GM19328 (cell line): ENCODE data around the gene HIVEP1.
"Not testable (repeated sequence)": the region's sequence is repeated elsewhere in the genome, so short reads cannot be mapped to it uniquely, and the experiment has no call there.

ENCODE experiments used
- ATAC-seq: cut with Tn5 transposase; IDR thresholded peaks from one replicate; pipeline ENCODE4 v1.9.1; 2021; ENCODE audit warnings: mild to moderate bottlenecking, moderate library complexity; ENCODE audit not compliant: unreplicated experiment

HIVEP1 gene

GRCh38 chr6:12150812-12151432 is 138.8 kb downstream of the HIVEP1 start:
- ATAC-seq = no peak

DNA sequence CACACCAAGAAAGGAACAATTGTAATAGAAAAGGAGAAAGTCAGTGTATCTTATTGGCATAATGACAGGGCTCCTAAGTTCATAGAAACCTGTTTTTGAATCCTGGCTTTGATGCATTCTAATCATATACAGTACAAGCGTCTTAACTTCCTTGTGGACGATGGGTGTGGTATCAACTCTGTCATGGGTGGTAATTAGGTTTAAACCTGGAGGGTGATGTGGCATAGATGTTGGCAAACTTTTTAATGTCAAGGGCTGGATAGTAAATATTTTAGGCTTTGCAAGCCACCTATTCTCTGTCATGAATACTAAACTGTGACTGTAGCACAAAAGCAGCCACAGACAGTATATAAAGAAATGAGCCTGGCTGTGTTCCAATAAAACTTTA is 139.3 kb downstream of the HIVEP1 start:
- ATAC-seq = no peak

GRCh38 chr6:12152023-12152970 is 140.2 kb downstream of the HIVEP1 start:
- no peak for ATAC-seq

GRCh38 chr6:12155769-12156168 is 143.7 kb downstream of the HIVEP1 start:
- ATAC-seq = not testable (repeated sequence)

DNA sequence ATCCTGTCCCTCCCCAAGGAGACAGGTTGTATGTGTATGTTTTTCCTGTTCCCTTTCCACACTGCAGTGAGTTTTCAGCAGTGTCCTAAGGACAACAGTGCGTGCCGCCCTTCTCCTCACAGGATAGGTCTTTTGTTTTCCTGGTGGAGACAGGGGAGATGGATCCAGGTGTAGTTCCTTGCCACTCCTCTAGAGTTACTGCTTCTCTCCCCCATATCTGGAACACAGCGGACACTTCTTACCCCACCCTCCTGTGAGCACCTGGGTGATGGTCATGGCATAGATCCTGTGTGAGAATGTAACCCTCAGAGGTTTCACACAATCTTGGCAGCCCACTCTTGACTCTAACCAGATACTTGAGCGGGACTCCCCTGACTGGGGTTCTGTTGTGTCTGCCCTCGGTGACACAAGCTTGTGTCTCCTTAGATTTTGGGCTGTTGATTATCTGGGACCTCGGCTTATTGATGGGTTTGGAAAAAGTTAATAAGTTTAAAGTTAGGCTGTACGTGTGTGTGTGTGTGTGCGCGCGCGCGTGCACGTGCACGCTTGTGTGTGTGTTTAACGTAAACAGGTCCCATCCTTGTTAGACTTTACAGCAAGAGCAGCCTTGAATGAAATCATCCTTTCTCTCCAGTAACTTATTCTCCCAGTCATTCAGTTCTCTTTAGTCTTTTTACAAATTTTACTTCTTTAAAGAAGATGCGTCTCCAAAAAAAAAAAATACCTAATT is 146.7 kb downstream of the HIVEP1 start:
- ATAC-seq = no peak

- no peak for ATAC-seq
Observed at GRCh38 chr6:12160326-12160725, 148.2 kb downstream of the HIVEP1 start.

DNA sequence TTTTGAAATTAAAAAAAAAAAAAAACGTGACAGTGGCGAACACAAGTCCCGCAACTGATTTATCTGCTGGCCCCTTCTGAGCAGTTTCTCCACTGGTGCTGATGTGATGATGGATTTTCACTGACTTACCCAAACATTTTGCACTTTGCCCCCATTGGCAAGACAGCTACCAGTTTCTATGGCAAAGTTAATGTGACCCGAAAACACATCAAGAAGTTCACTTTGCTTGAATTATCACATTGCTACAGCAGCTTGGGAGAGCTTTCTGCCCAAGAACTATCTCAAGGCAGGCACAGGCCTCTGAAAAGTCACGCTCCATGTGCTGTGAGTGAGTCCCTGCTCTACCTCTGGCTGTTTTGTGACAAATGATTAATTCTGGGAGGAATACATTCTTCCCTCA is 150.1 kb downstream of the HIVEP1 start:
- ATAC-seq = no peak

DNA sequence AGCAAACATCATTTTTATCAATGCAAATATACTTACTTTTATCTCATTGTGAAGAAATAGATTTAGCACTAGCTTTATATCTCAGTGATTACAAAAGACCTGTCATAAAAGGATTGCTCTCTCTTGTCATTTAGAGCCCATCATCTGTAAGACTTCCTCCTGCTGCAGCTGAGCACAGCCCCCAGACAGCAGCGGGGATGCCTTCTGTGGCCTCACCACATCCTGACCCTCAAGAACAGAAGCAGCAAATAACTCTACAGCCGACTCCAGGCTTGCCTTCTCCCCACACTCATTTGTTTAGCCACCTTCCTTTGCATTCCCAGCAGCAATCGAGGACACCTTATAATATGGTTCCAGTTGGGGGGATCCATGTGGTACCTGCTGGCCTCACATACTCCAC is 151.0 kb downstream of the HIVEP1 start:
- peak; percentile 58 for ATAC-seq

- ATAC-seq = no peak
Observed at GRCh38 chr6:12163744-12164507, 151.8 kb downstream of the HIVEP1 start.

DNA sequence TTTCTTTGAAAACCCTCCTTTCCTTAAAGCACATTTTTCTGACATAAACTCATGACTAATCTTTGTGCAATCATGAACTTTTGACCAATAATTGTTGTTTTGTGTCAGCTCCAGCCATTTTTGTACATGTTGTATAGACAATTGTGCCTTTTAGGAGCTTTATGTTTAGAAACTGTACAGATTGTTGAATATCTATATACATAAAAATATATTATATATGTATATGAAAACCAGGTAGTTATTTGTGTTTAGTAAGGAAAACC is 152.3 kb downstream of the HIVEP1 start:
- ATAC-seq = no peak

DNA sequence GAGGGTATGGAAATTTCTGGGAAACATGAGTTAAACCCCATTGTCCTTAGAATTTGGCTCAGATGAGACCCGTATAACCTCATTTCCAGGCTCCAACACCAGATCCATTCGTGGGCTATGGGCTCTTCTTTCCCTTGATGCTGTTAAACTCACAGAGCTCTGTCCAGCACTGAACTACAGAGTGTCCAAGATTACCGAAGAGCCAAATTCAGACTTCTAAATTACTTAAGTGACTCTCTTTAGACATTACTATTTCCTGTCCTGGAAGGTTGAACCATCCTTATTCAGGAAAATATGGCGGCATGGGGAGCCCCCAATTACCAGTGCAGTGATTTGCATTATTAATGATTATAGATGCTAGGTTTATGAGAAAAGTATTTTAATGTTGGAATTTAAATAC is 153.2 kb downstream of the HIVEP1 start:
- no peak for ATAC-seq

- no peak for ATAC-seq
Observed at GRCh38 chr6:12165722-12166280, 153.7 kb downstream of the HIVEP1 start.

- ATAC-seq = no peak
Observed at GRCh38 chr6:12169377-12169776, 157.3 kb downstream of the HIVEP1 start.

GRCh38 chr6:12170351-12171092 is 158.4 kb downstream of the HIVEP1 start:
- ATAC-seq = no peak

GRCh38 chr6:12171717-12172116 is 159.6 kb downstream of the HIVEP1 start:
- ATAC-seq = no peak

DNA sequence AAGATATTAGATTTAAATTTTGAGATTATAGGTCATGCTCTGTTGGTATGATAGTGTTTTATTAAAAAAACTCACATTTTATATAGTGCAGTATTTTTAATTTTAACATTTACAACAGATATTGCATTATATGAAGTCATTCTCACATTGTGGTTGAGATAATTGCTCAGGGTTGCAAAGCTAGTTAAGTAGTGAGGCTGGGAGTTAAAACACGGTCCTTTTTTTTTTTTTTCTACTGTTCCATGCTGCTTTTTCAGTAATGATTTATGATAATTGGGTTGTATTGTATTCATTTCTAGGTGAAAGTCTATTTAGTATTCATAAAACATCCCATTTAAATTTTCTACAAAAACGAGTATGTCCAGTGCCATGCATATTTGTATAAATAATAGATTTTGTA is 160.5 kb downstream of the HIVEP1 start:
- no peak for ATAC-seq

DNA sequence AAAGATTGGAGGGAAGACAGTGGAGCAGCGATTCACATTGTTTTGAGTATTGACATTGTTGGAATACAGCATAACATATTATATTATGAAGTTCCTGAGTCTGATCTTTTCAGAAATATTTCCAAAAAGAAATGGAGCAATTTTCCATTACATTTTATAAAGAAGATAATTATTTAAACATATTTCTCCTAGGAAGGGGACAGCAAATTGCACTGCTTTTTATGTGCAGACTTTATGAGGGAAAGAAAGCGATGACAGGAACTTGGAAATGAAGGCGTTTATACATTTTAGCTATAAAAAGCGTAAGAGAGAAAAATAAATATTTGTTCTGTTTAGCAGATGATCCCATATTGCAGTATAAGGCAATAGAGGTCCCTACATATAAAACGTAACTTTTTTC is 161.1 kb downstream of the HIVEP1 start:
- no peak for ATAC-seq

DNA sequence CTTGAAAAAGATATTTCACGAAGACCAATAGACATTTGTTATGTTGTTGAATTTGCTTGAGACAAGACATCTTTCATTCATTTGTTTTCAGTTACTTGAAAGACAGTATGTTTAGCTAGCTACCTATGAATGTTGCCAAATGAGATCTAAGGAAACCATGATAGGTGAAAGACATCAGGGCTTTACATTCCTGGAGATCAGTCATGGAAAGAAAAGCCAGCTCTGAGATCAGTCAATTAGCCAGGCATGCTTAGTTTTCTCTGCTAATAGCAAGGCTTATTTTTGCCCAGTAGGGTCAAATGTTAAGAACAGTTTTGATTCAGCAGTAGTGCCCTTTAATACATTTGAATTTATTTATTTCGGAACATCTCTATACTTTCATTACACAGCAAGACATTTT is 161.5 kb downstream of the HIVEP1 start:
- ATAC-seq = no peak

GRCh38 chr6:12174878-12175277 is 162.8 kb downstream of the HIVEP1 start:
- no peak for ATAC-seq

- no peak for ATAC-seq
Observed at GRCh38 chr6:12175626-12176025, 163.5 kb downstream of the HIVEP1 start.
